H1 (cell line): ENCODE results near the gene SDR39U1. TPM values are rescaled to one million over a fixed set of nuclear protein-coding genes. Genes with fewer than 3 reads are reported as not detected.

Experiments used
- CTCF ChIA-PET: fragments of 300-600 bp; sonication (Branson Sonifier 250); formaldehyde crosslinking; loops from one replicate; lab custom pipeline; 2021; ENCODE audit not compliant: partially characterized antibody; lab: Charles Lee
- POLR2A ChIA-PET: fragments of 300-600 bp; sonication (Branson Sonifier 250); formaldehyde crosslinking; loops from one replicate; lab custom pipeline; 2021; ENCODE audit warnings: inconsistent platforms; ENCODE audit not compliant: partially characterized antibody; lab: Charles Lee
- DNase-seq, 2 experiments: peaks; one replicate each; pipeline versions ENCODE4 v3.0.0 to v3.0.0-alpha.2; 2010 to 2022; ENCODE audit warnings: low spot score in 2 of 2, low read depth in 1 of 2, mixed read lengths in 1 of 2
- FAIRE-seq: peaks from 2 replicates; lab custom pipeline; 2011; peaks lifted over from hg19 to GRCh38; lab: Jason Lieb, UNC
- H2AFZ ChIP-seq: 2 replicates; pipeline ENCODE4 v1.8.1; 2012; ENCODE audit warnings: low read length, inconsistent platforms
- H2AK5ac ChIP-seq: 2 replicates; pipeline ENCODE4 v1.6.1; 2013; ENCODE audit warnings: low read depth, low read length
- H2BK120ac ChIP-seq: replicated peaks from 2 replicates; pipeline ENCODE3; 2013; ENCODE audit warnings: low read depth, low read length, inconsistent platforms
- H2BK12ac ChIP-seq: 2 replicates; pipeline ENCODE4 v1.6.1; 2013; ENCODE audit warnings: low read depth, low read length
- H2BK15ac ChIP-seq: 2 replicates; pipeline ENCODE4 v1.6.1; 2013; ENCODE audit warnings: low read length
- H2BK20ac ChIP-seq: 2 replicates; pipeline ENCODE4 v1.6.1; 2013; ENCODE audit warnings: low read length
- H2BK5ac ChIP-seq: 2 replicates; pipeline ENCODE4 v1.6.1; 2013; ENCODE audit warnings: low read depth, low read length
- H3K14ac ChIP-seq: 2 replicates; pipeline ENCODE4 v1.6.1; 2013; ENCODE audit warnings: inconsistent platforms; ENCODE audit not compliant: insufficient read length
- H3K18ac ChIP-seq: 2 replicates; pipeline ENCODE4 v1.6.1; 2013; ENCODE audit warnings: low read length; ENCODE audit errors: extremely low read depth
- H3K23ac ChIP-seq: 2 replicates; pipeline ENCODE4 v1.6.1; 2013; ENCODE audit warnings: inconsistent platforms; ENCODE audit not compliant: insufficient read length
- H3K23me2 ChIP-seq: 2 replicates; pipeline ENCODE4 v1.6.1; 2013; ENCODE audit warnings: low read depth, low read length
- H3K27ac ChIP-seq: 2 replicates; pipeline ENCODE4 v1.6.1; 2011; ENCODE audit warnings: low read depth, low read length, inconsistent platforms
- H3K27me3 ChIP-seq, 4 experiments: replicated peaks in 1 of 4; 1 replicate in 1 of 4; 2 replicates in 3 of 4; pipeline versions ENCODE4 v1.6.1 to v1.8.1; 2011 to 2013; ENCODE audit warnings: low read length in 3 of 4, mild to moderate bottlenecking in 3 of 4, inconsistent platforms in 2 of 4, mixed read lengths in 2 of 4, moderate library complexity in 1 of 4; ENCODE audit not compliant: control insufficient read depth in 3 of 4, insufficient read depth in 3 of 4; ENCODE audit errors: extremely low read depth in 1 of 4
- H3K36me3 ChIP-seq, 4 experiments: 2 replicates each; pipeline versions ENCODE4 v1.6.1 to v1.8.1; 2011 to 2013; ENCODE audit warnings: mild to moderate bottlenecking in 4 of 4, low read length in 3 of 4, moderate library complexity in 2 of 4, control low read depth in 1 of 4, inconsistent platforms in 1 of 4; ENCODE audit not compliant: insufficient read depth in 4 of 4, control insufficient read depth in 2 of 4
- H3K4ac ChIP-seq: replicated peaks from 2 replicates; pipeline ENCODE3; 2013; ENCODE audit warnings: low read length, low read depth, mixed read lengths, inconsistent platforms; ENCODE audit not compliant: insufficient read length
- H3K4me1 ChIP-seq, 4 experiments: replicated peaks in 1 of 4; 1 replicate in 1 of 4; 2 replicates in 3 of 4; pipeline versions ENCODE4 v1.6.1 to v1.8.1; 2011 to 2013; ENCODE audit warnings: low read length in 3 of 4, inconsistent platforms in 2 of 4, mixed read lengths in 1 of 4; ENCODE audit not compliant: insufficient read depth in 4 of 4, control insufficient read depth in 3 of 4
- H3K4me2 ChIP-seq, 2 experiments: 2 replicates each; pipeline versions ENCODE4 v1.6.1 to v1.8.1; 2011 to 2013; ENCODE audit warnings: low read depth in 2 of 2, low read length in 2 of 2, control low read depth in 1 of 2, inconsistent platforms in 1 of 2, mild to moderate bottlenecking in 1 of 2; ENCODE audit not compliant: insufficient read depth in 1 of 2
- H3K4me3 ChIP-seq, 4 experiments: fragments of 200-600, 300-600 bp in 1 of 4; sonication (generic), shearing (Covaris generic), sonication (Bioruptor Twin) in 1 of 4; 2 replicates each; pipeline versions ENCODE4 v1.5.1 to v1.8.1; 2011 to 2016; ENCODE audit warnings: low read length in 4 of 4, low read depth in 3 of 4, control low read depth in 2 of 4, inconsistent platforms in 2 of 4, mild to moderate bottlenecking in 2 of 4, mixed read lengths in 1 of 4, moderate library complexity in 1 of 4; ENCODE audit not compliant: insufficient read depth in 2 of 4; ENCODE audit errors: extremely low read depth in 1 of 4
- H3K56ac ChIP-seq: replicated peaks from 2 replicates; pipeline ENCODE3; 2013; ENCODE audit warnings: low read depth, mild to moderate bottlenecking, mixed read lengths, low read length, inconsistent platforms; ENCODE audit not compliant: insufficient read length
- H3K79me1 ChIP-seq: 2 replicates; pipeline ENCODE4 v1.6.1; 2013; ENCODE audit warnings: low read depth, low read length, control low read depth
- H3K79me2 ChIP-seq, 2 experiments: 2 replicates each; pipeline versions ENCODE4 v1.6.1 to v1.8.1; 2012 to 2013; ENCODE audit warnings: low read length in 2 of 2, mild to moderate bottlenecking in 2 of 2, inconsistent platforms in 1 of 2; ENCODE audit not compliant: insufficient read depth in 2 of 2, control insufficient read depth in 1 of 2
- H3K9ac ChIP-seq, 4 experiments: replicated peaks in 1 of 4; 1 replicate in 1 of 4; 2 replicates in 3 of 4; pipeline versions ENCODE4 v1.6.1 to v1.8.1; 2011 to 2013; ENCODE audit warnings: low read depth in 3 of 4, low read length in 3 of 4, control low read depth in 2 of 4, mild to moderate bottlenecking in 2 of 4, moderate library complexity in 2 of 4, inconsistent platforms in 1 of 4; ENCODE audit errors: extremely low read depth in 1 of 4
- H3K9me3 ChIP-seq, 2 experiments: 2 replicates each; pipeline versions ENCODE4 v1.6.1 to v1.8.1; 2012 to 2013; ENCODE audit warnings: mild to moderate bottlenecking in 2 of 2, moderate library complexity in 2 of 2, control low read depth in 1 of 2, inconsistent platforms in 1 of 2, low read depth in 1 of 2, low read length in 1 of 2, mixed read lengths in 1 of 2; ENCODE audit not compliant: insufficient read depth in 2 of 2
- H4K20me1 ChIP-seq, 2 experiments: replicated peaks in 1 of 2; 2 replicates each; pipeline versions ENCODE3 to v1.8.1; 2011 to 2013; ENCODE audit warnings: inconsistent platforms in 2 of 2, low read length in 2 of 2, mild to moderate bottlenecking in 1 of 2; ENCODE audit not compliant: insufficient read depth in 2 of 2, control insufficient read depth in 1 of 2
- H4K5ac ChIP-seq: 2 replicates; pipeline ENCODE4 v1.6.1; 2013; ENCODE audit warnings: low read length, low read depth, mixed read lengths, inconsistent platforms; ENCODE audit not compliant: insufficient read length
- H4K8ac ChIP-seq: 2 replicates; pipeline ENCODE4 v1.8.0; 2013; ENCODE audit warnings: mild to moderate bottlenecking, moderate library complexity, low read length, inconsistent platforms; ENCODE audit not compliant: insufficient read depth; ENCODE audit errors: extremely low read depth
- H4K91ac ChIP-seq: replicated peaks from 2 replicates; pipeline ENCODE3; 2013; ENCODE audit warnings: low read length, mixed read lengths, inconsistent platforms; ENCODE audit not compliant: insufficient read length
- CEBPB ChIP-seq: IDR thresholded peaks from 2 replicates; pipeline ENCODE4 v1.6.1; 2012; ENCODE audit warnings: low read depth, low read length
- GTF2F1 ChIP-seq: IDR thresholded peaks from 2 replicates; pipeline ENCODE4 v1.6.1; 2012; ENCODE audit warnings: low read depth, low read length, improper control_type of control experiment, borderline replicate concordance
- JUND ChIP-seq: IDR thresholded peaks from 2 replicates; pipeline ENCODE4 v1.6.1; 2011; ENCODE audit warnings: mild to moderate bottlenecking, improper control_type of control experiment, low read length
- SP2 ChIP-seq: IDR thresholded peaks from 2 replicates; pipeline ENCODE4 v1.6.1; 2012; ENCODE audit warnings: mild to moderate bottlenecking, low read length, inconsistent platforms
- SRF ChIP-seq: IDR thresholded peaks from 2 replicates; pipeline ENCODE4 v1.6.1; 2011; ENCODE audit warnings: mild to moderate bottlenecking, low read depth, low read length, moderate library complexity
- WGBS, 2 experiments: shearing (Covaris generic) in 1 of 2; methylation state at CpG; one replicate each; pipeline versions ENCODE4 v1.1.6 to v1.1.7; 2013 to 2015; ENCODE audit warnings: low lambda C conversion rate in 2 of 2, mixed read lengths in 2 of 2, inconsistent platforms in 1 of 2, low coverage in 1 of 2, missing lambda C conversion rate in 1 of 2; ENCODE audit not compliant: insufficient replicate concordance in 2 of 2, insufficient coverage in 1 of 2, insufficient read length in 1 of 2; ENCODE audit errors: extremely low coverage in 1 of 2, missing lambda C conversion rate in 1 of 2; 5-methylcytosine and 5-hydroxymethylcytosine counted together
- polyA plus RNA-seq, 7 experiments: library from polyadenylated mRNA; depleted of rRNA in 3 of 7; stranded (reverse) in 5 of 7; unstranded in 2 of 7; fragments of >200 nt in 5 of 7; fragments of 200-250 nt in 2 of 7; gene quantifications; 1 replicate in 5 of 7; 2 replicates in 1 of 7; 4 replicates in 1 of 7; pipeline versions ENCODE4 v1.2.1 to v1.2.3, GENCODE V29; 2011 to 2013; ENCODE audit warnings: missing spikeins in 2 of 7, mixed read lengths in 2 of 7
- total RNA-seq: library from RNA; stranded (reverse); fragmentation: NEBNext Ultra II Directional; extraction: Animal tissue kit (Norgen Biotek cat#: 25700); gene quantifications from 2 replicates; pipeline ENCODE4 v1.2.1, GENCODE V29; 2021

The SDR39U1 gene
- total and polyA plus RNA-seq, 2 of the 8 experiments (the other 6 are each of a cell fraction or from before 2014, with no cell fraction given) = 46.7 to 98.8 TPM

- no peaks in the 10 kb centered on the region for H3K79me2 ChIP-seq
- WGBS, 2 experiments = 91% methylated on average over 25 of the region's 25 CpGs; no CpG with 5 or more reads in 1 of the 2 experiments
- no peak overlapping the region for H3K27ac ChIP-seq
- no peak overlapping the region for H3K23ac ChIP-seq
- H3K36me3 ChIP-seq = peaks cover 4 to 11% (median 7%) of the 10 kb centered on the region in 4 experiments; a peak in 5 of 8 replicates
- no peaks in the 10 kb centered on the region for H3K79me1 ChIP-seq
- no peak overlapping the region for H3K4me2 ChIP-seq
- DNase-seq = no peak
- H3K23me2 ChIP-seq = no peaks in the 10 kb centered on the region
- H2BK5ac ChIP-seq = no peak overlapping the region
- POLR2A ChIA-PET = interaction anchor here (6.3 kb wide), 1 partner anchor 14 kb away, joined by 28 read pairs; the partner anchor contains the start of genes CBLN3 and KHNYN
- no peak overlapping the region for H3K4me3 ChIP-seq
- H3K14ac ChIP-seq = no peak overlapping the region
- no peak overlapping the region for H2BK12ac ChIP-seq
- no peak overlapping the region for H2BK20ac ChIP-seq
- H2AK5ac ChIP-seq = no peak overlapping the region
- no peak overlapping the region for H4K5ac ChIP-seq
- no peak for TF ChIP-seq GTF2F1
- no peak for TF ChIP-seq SP2
- TF ChIP-seq JUND = no peak
- no peak for TF ChIP-seq CEBPB
- TF ChIP-seq SRF = no peak
- no peak overlapping the region; the same call in 1 of the 2 replicates for H4K8ac ChIP-seq
- H2BK15ac ChIP-seq = no peak overlapping the region
- H3K18ac ChIP-seq = no peak overlapping the region
- no peak overlapping the region for H4K91ac ChIP-seq
- H3K4me1 ChIP-seq = no peaks in the 10 kb centered on the region
- H4K20me1 ChIP-seq = no peaks in the 10 kb centered on the region
- H3K9me3 ChIP-seq = no peaks in the 10 kb centered on the region
- H3K9ac ChIP-seq = no peak overlapping the region
- CTCF ChIA-PET = interaction anchor here (0.6 to 9.6 kb wide), 10 partner anchors 9 to 84 kb away, joined by 3 to 101 read pairs (median 18); partner anchors contain the start of genes CBLN3, KHNYN and NYNRIN
- peaks cover 0 to 6% (median 2%) of the 10 kb centered on the region in 4 experiments; a peak in 3 of 7 replicates for H3K27me3 ChIP-seq
- H2BK120ac ChIP-seq = no peak overlapping the region
- H3K56ac ChIP-seq = no peak overlapping the region
- no peak for FAIRE-seq
- no peak overlapping the region for H2AFZ ChIP-seq
- no peak overlapping the region for H3K4ac ChIP-seq
These were observed 26.9 kb downstream of the SDR39U1 start for GRCh38 chr14:24415421-24416253.
